HEK293T (cell line): ENCODE data around the gene PPP6R2.
"Not testable (repeated sequence)": the region's sequence is repeated elsewhere in the genome, so short reads cannot be mapped to it uniquely, and the experiment has no call there.

Experiments
- CTCF ChIA-PET: fragments of 350-600 bp; formaldehyde crosslinking; extraction: SDS; loops from one replicate; lab custom pipeline; 2021; ENCODE audit warnings: antibody characterized with exemption, inconsistent platforms; lab: Yijun Ruan, JAX
- POLR2A ChIA-PET: fragments of 350-600 bp; formaldehyde crosslinking; extraction: SDS; loops from one replicate; lab custom pipeline; 2020; ENCODE audit warnings: antibody characterized with exemption, inconsistent platforms; lab: Yijun Ruan, JAX
- DNase-seq: peaks from one replicate; pipeline ENCODE4 v3.0.0; 2012; ENCODE audit warnings: mixed read lengths; ENCODE audit errors: extremely low spot score
- ARNT ChIP-seq: fragments of 450-650 bp; IDR thresholded peaks from 2 replicates; pipeline ENCODE4 v1.6.1; 2017; ENCODE audit warnings: mild to moderate bottlenecking
- BHLHE40 ChIP-seq: fragments of 450-650 bp; IDR thresholded peaks from 2 replicates; pipeline ENCODE4 v1.6.1; 2016; ENCODE audit warnings: mild to moderate bottlenecking, moderate library complexity, borderline replicate concordance
- CTBP1 ChIP-seq: fragments of 450-650 bp; IDR thresholded peaks from 2 replicates; pipeline ENCODE4 v1.6.1; 2016; ENCODE audit warnings: borderline replicate concordance
- ELF4 ChIP-seq: fragments of 450-650 bp; IDR thresholded peaks from 2 replicates; pipeline ENCODE4 v1.6.1; 2017; ENCODE audit warnings: antibody characterized with exemption
- FOXA1 ChIP-seq: fragments of 450-650 bp; IDR thresholded peaks from 2 replicates; pipeline ENCODE4 v1.6.1; 2016; ENCODE audit warnings: mild to moderate bottlenecking
- FOXK2 ChIP-seq: fragments of 450-650 bp; IDR thresholded peaks from 2 replicates; pipeline ENCODE4 v1.6.1; 2016; ENCODE audit warnings: mild to moderate bottlenecking
- FOXM1 ChIP-seq: fragments of 450-650 bp; IDR thresholded peaks from 2 replicates; pipeline ENCODE4 v1.6.1; 2017; ENCODE audit warnings: mild to moderate bottlenecking, borderline replicate concordance
- HDGF ChIP-seq: fragments of 450-650 bp; IDR thresholded peaks from 2 replicates; pipeline ENCODE4 v1.6.1; 2017; ENCODE audit warnings: antibody characterized with exemption, borderline replicate concordance
- L3MBTL2 ChIP-seq: fragments of 450-650 bp; conservative IDR thresholded peaks from 2 replicates; pipeline ENCODE4 v1.6.1; 2016; ENCODE audit warnings: mild to moderate bottlenecking
- LEF1 ChIP-seq: fragments of 450-650 bp; IDR thresholded peaks from 2 replicates; pipeline ENCODE4 v1.6.1; 2017; ENCODE audit warnings: mild to moderate bottlenecking, borderline replicate concordance
- NFRKB ChIP-seq: fragments of 450-650 bp; IDR thresholded peaks from 2 replicates; pipeline ENCODE4 v1.6.1; 2016; ENCODE audit warnings: mild to moderate bottlenecking, moderate library complexity
- SP1 ChIP-seq: fragments of 450-650 bp; IDR thresholded peaks from 2 replicates; pipeline ENCODE4 v1.6.1; 2017
- SUZ12 ChIP-seq: fragments of 450-650 bp; IDR thresholded peaks from 2 replicates; pipeline ENCODE4 v1.6.1; 2016; ENCODE audit warnings: mild to moderate bottlenecking
- TARDBP ChIP-seq: fragments of 450-650 bp; IDR thresholded peaks from 2 replicates; pipeline ENCODE4 v1.6.1; 2016
- ZNF384 ChIP-seq: fragments of 450-650 bp; IDR thresholded peaks from 2 replicates; pipeline ENCODE4 v1.6.1; 2016
- TF ChIP-seq, protein P1 (sequence below): fragments of 450-650 bp; IDR thresholded peaks from 2 replicates; pipeline ENCODE4 v1.6.1; 2016

The PPP6R2 gene

DNA sequence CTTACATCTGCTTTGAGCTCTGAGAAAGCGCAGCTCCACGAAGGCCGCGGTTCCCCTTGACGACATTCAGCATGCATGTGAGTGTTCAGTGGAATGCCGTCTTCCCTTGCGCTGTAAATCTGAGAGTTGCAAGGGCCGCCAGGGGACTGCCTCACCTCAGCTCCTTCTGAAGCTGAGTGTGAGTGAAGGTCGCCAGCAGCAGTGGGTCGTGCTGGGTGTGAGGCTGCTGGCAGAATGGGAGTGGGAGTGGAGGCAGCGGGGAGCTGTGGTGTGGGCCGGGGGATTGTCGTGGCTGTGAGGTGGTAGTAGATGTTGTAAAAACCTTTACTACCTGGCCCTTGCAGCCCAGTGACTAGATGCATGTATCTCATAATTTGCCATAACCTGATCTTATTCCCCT lies 65.2 kb downstream of the PPP6R2 start:
- ChIA-PET POLR2A (no interaction called here), CTCF (interaction anchor here (0.6 to 1.6 kb wide), 3 partner anchors 9 to 15 kb away, joined by 3 to 4 read pairs (median 4); no protein-coding TSS in a partner anchor)
- no peak for DNase-seq
- TF ChIP-seq SP1 (no peak), SUZ12 (no peak)

DNA sequence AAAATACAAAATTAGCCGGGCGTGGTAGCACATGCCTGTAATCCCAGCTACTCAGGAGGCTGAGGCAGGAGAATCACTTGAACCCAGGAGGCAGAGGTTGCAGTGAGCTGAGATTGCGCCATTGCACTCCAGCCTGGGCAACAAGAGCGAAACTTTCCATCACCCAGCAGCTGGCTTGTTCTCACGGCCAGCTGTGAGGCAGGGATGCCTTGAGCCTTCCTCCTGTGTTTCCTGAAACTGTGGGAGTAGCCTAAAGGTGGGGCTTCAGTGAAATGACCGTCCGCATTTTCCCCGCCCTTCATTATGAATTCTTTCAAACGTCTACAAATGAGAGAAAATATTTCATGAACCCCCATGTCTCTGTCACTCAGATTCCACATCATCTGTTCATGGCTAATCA lies 65.8 kb downstream of the PPP6R2 start:
- CTCF ChIA-PET, POLR2A ChIA-PET, DNase-seq: not testable (repeated sequence)

DNA sequence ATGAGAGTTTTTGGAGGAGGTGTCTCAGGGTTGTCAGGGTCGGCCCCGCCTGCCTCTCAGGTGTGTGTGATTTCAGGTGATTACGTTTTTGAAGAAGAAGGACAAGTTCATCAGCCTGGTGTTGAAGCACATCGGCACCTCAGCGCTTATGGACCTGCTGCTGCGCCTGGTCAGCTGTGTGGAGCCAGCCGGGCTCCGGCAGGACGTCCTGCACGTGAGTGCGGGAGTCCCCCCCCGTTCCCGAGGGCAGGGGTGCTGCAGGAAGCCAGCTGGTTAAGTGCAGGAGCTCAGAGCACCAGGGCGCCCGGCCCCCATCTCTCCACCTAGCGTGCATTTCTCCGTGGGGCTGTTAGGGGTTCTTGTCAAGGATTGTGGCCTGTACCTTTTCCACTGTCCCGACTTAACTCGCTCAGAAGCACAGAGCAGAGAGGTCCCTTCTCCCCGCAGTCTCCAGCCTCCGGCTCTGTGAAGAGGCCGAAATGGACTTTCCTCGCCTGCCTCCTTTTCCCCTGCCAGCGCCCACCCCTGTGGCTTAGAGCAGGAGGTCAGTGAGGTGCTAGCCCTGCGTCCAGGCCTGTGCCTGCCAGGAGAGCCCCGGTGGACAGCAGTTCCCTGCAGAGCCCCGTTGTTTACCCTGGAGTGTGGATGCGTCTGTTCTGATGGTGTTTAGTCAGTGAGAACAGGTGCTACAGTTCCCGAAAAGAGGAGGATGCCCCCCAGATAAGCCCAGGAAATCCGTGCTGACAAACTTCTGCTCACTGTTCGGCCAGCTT lies 71.5 kb downstream of the PPP6R2 start:
- no peak for TF ChIP-seq CTBP1
- no peak for TF ChIP-seq ELF4
- TF ChIP-seq, protein P1, sequence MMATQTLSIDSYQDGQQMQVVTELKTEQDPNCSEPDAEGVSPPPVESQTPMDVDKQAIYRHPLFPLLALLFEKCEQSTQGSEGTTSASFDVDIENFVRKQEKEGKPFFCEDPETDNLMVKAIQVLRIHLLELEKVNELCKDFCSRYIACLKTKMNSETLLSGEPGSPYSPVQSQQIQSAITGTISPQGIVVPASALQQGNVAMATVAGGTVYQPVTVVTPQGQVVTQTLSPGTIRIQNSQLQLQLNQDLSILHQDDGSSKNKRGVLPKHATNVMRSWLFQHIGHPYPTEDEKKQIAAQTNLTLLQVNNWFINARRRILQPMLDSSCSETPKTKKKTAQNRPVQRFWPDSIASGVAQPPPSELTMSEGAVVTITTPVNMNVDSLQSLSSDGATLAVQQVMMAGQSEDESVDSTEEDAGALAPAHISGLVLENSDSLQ = no peak
- no peak for TF ChIP-seq BHLHE40
- no peak for TF ChIP-seq FOXA1
- TF ChIP-seq ZNF384 = no peak
- no peak for TF ChIP-seq NFRKB
- no peak for TF ChIP-seq TARDBP
- no peak for TF ChIP-seq SUZ12
- TF ChIP-seq L3MBTL2 = no peak
- no peak for TF ChIP-seq LEF1
- TF ChIP-seq FOXM1 = no peak
- TF ChIP-seq ARNT = no peak
- TF ChIP-seq SP1 = no peak
- no peak for TF ChIP-seq FOXK2
- TF ChIP-seq HDGF = no peak
- CTCF ChIA-PET = interaction anchor here (1.1 to 1.7 kb wide), 2 partner anchors 15 to 83 kb away, joined by 3 read pairs; no protein-coding TSS in a partner anchor
- DNase-seq = no peak
- POLR2A ChIA-PET = interaction anchor here (1.1 kb wide), 1 partner anchor 93 kb away, joined by 3 read pairs; the partner anchor contains the start of genes LMF2 and NCAPH2

DNA sequence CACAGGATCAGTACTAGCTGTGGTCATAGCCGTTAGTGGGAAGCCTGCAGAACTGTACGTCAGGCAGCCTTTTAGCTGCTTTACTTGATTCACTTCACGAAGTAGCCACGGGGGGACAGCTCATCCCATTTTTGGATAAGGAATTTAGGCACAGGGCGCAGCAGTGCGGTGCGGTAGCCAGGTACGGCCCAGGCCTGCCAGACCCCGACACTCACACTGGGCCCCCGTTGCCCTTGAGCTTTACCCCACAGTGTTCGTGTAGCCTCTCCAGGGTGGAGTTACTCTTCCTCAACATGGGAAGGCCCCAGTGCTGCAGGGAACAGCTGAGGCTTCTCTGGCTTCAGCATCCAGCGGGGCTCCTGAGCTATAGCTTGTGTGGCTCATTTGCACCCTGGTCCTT lies 72.3 kb downstream of the PPP6R2 start:
- CTCF ChIA-PET = interaction anchor here (1.1 kb wide), 1 partner anchor 82 kb away, joined by 3 read pairs; no protein-coding TSS in a partner anchor
- no peak for TF ChIP-seq FOXA1
- no peak for TF ChIP-seq TARDBP
- TF ChIP-seq FOXM1 = no peak
- TF ChIP-seq NFRKB = no peak
- TF ChIP-seq FOXK2 = no peak
- TF ChIP-seq ARNT = no peak
- no peak for TF ChIP-seq LEF1
- no peak for TF ChIP-seq HDGF
- no peak for TF ChIP-seq SP1
- TF ChIP-seq L3MBTL2 = no peak
- TF ChIP-seq, protein P1 = no peak
- TF ChIP-seq ZNF384 = no peak
- no peak for TF ChIP-seq SUZ12
- TF ChIP-seq BHLHE40 = no peak
- no peak for TF ChIP-seq ELF4
- TF ChIP-seq CTBP1 = no peak
- POLR2A ChIA-PET = interaction anchor here (1.1 kb wide), 1 partner anchor 92 kb away, joined by 3 read pairs; the partner anchor contains the start of genes LMF2 and NCAPH2
- DNase-seq = no peak

DNA sequence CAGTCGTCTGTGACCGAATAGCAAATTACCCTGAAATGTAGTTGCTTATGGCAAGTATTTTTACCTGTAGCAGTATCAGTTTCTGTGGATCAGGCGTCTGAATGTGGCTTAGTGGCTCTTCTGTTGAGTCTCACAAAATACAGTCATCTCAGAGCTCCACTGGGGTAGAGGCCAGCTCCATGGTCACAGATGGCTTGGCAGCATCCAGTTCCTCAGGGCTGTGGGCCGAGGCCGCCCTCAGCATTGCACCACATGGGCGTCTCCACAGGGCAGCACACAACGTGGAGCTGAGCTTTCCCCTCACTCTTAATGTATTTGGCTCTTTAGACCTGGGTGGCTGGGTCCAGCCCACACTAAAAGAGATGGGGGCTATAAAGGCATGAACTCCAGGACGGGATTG lies 73.9 kb downstream of the PPP6R2 start:
- TF ChIP-seq ARNT (no peak), LEF1 (no peak), HDGF (no peak), SP1 (no peak), BHLHE40 (no peak), FOXA1 (no peak), L3MBTL2 (no peak), CTBP1 (no peak), FOXK2 (no peak), FOXM1 (no peak), NFRKB (no peak)
- TF ChIP-seq, protein P1 = no peak
- no peak for DNase-seq
- CTCF ChIA-PET = no interaction called here
- POLR2A ChIA-PET = no interaction called here

DNA sequence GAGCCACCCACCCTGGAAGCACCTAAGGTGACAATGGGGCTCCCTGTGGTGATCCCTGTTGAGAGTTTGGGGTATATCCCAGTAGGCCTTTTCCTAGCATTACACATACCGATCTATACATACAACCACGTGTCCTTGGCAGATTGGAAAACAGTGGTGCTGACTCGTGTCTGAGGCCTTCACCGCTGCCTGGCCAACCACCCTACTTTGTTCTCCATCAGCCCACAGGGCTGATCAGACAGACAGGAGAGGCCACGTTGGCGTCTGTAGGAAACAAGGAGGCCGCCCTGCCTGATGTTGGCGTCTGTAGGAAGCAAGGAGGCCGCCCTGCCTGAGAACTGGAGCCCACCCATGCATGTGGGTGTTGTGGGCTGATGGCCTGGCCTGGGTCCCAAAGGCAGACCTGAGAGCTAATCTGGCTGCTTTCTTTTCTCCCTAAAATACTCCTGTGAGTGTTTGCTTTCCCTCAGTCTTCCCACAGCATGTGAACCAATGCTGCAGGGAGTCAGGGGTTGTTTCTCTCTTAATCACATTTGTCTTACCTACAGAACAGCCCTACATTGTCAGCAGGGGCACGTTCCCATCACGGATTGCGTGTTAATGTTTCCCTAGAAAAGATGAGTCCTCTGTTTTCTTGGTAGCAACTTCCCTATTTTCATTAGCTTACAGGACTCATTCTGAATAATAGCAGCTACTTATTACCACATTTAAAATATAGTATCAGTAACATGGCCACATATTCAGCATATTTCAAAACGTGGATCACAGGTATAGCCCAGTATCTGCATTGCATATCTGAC lies 74.5 kb downstream of the PPP6R2 start:
- no peak for DNase-seq
- ChIA-PET POLR2A (no interaction called here), CTCF (no interaction called here)
- TF ChIP-seq SP1 (no peak), NFRKB (no peak), TARDBP (no peak), CTBP1 (no peak), LEF1 (no peak), ELF4 (no peak), BHLHE40 (no peak), SUZ12 (no peak), FOXM1 (no peak), L3MBTL2 (no peak), ARNT (no peak), FOXK2 (no peak)
- TF ChIP-seq, protein P1 = no peak
